Endothelial cell of umbilical vein (primary cell): ENCODE data around the gene TFPI2. TPM values are rescaled to one million over a fixed set of nuclear protein-coding genes. Genes with fewer than 3 reads are reported as not detected.

ENCODE experiments used
- BruUV-seq: library from RNA; stranded (reverse); fragments of 400-500 nt; replicated peaks from 2 replicates; lab custom pipeline; 2021; lab: Mats Ljungman, UMichigan
- CTCF ChIA-PET: fragments of 300-600, 350-600 bp; sonication (Branson Sonifier 250); formaldehyde crosslinking; loops from one replicate; lab custom pipeline; 2021; ENCODE audit warnings: antibody characterized with exemption, inconsistent platforms; lab: Charles Lee
- POLR2A ChIA-PET: fragments of 300-600, 350-600 bp; sonication (Branson Sonifier 250); formaldehyde crosslinking; loops from one replicate; lab custom pipeline; 2021; ENCODE audit warnings: antibody characterized with exemption, inconsistent platforms; lab: Charles Lee
- DNase-seq: peaks from one replicate; pipeline ENCODE4 v3.0.0-alpha.2; 2011; ENCODE audit warnings: low read depth, low spot score
- FAIRE-seq: peaks from 2 replicates; lab custom pipeline; 2011; peaks lifted over from hg19 to GRCh38; lab: Jason Lieb, UNC
- H2AFZ ChIP-seq: 2 replicates; pipeline ENCODE4 v1.6.0; 2012; ENCODE audit warnings: low read depth, low read length, control low read depth, inconsistent platforms
- H3K27ac ChIP-seq: 2 replicates; pipeline ENCODE4 v1.5.1; 2011; ENCODE audit warnings: low read depth, mild to moderate bottlenecking, control low read depth, low read length, moderate library complexity; ENCODE audit not compliant: insufficient read depth
- H3K27me3 ChIP-seq, 2 experiments: 2 replicates each; pipeline versions ENCODE4 v1.6.0 to v1.6.1; 2011; ENCODE audit warnings: low read length in 2 of 2, mixed read lengths in 1 of 2; ENCODE audit not compliant: control insufficient read depth in 2 of 2, insufficient read depth in 2 of 2
- H3K36me3 ChIP-seq, 2 experiments: 2 replicates in 1 of 2; 3 replicates in 1 of 2; pipeline ENCODE4 v1.5.1; 2011; ENCODE audit warnings: low read length in 2 of 2, mild to moderate bottlenecking in 1 of 2, moderate library complexity in 1 of 2; ENCODE audit not compliant: control insufficient read depth in 2 of 2, insufficient read depth in 2 of 2; ENCODE audit errors: extremely low read depth in 1 of 2
- H3K4me1 ChIP-seq: 3 replicates; pipeline ENCODE4 v1.5.1; 2011; ENCODE audit warnings: mild to moderate bottlenecking, low read length; ENCODE audit not compliant: control insufficient read depth, insufficient read depth; ENCODE audit errors: extremely low read depth
- H3K4me2 ChIP-seq: 2 replicates; pipeline ENCODE4 v1.6.1; 2011; ENCODE audit warnings: low read length, control low read depth, mixed read lengths; ENCODE audit not compliant: insufficient read depth
- H3K4me3 ChIP-seq, 3 experiments: fragments of 200-600 bp in 1 of 3; sonication (generic), shearing (Covaris generic) in 1 of 3; replicated peaks in 1 of 3; 2 replicates each; pipeline ENCODE4 v1.5.1; 2011 to 2016; ENCODE audit warnings: control low read depth in 3 of 3, low read length in 3 of 3, mild to moderate bottlenecking in 2 of 3, inconsistent platforms in 1 of 3, low read depth in 1 of 3, moderate library complexity in 1 of 3; ENCODE audit not compliant: insufficient read depth in 1 of 3
- H3K79me2 ChIP-seq: 2 replicates; pipeline ENCODE4 v1.6.0; 2012; ENCODE audit warnings: low read length, inconsistent platforms; ENCODE audit not compliant: control insufficient read depth, insufficient read depth
- H3K9ac ChIP-seq: replicated peaks from 2 replicates; pipeline ENCODE3; 2011; ENCODE audit warnings: low read length, control low read depth; ENCODE audit not compliant: insufficient read depth; ENCODE audit errors: extremely low read depth
- H3K9me1 ChIP-seq: replicated peaks from 3 replicates; pipeline ENCODE4 v1.6.0; 2011; ENCODE audit warnings: mild to moderate bottlenecking, low read length; ENCODE audit not compliant: control insufficient read depth, insufficient read depth; ENCODE audit errors: extremely low read depth
- H3K9me3 ChIP-seq: replicated peaks from 2 replicates; pipeline ENCODE4 v1.5.1; 2012; ENCODE audit warnings: low read length, inconsistent platforms; ENCODE audit not compliant: control insufficient read depth, insufficient read depth
- H4K20me1 ChIP-seq: replicated peaks from 2 replicates; pipeline ENCODE3; 2011; ENCODE audit warnings: mild to moderate bottlenecking, low read length; ENCODE audit not compliant: control insufficient read depth, insufficient read depth; ENCODE audit errors: extremely low read depth
- EZH2 ChIP-seq: IDR thresholded peaks from 2 replicates; pipeline ENCODE4 v1.6.1; 2012; ENCODE audit warnings: borderline replicate concordance, low read depth, mild to moderate bottlenecking, moderate library complexity, low read length, inconsistent platforms; ENCODE audit not compliant: severe bottlenecking
- FOS ChIP-seq: IDR thresholded peaks from 2 replicates; pipeline ENCODE4 v1.6.1; 2011; ENCODE audit warnings: mild to moderate bottlenecking, low read length, moderate library complexity, borderline replicate concordance; ENCODE audit not compliant: insufficient read depth
- GATA2 ChIP-seq: IDR thresholded peaks from 2 replicates; pipeline ENCODE4 v1.7.0; 2011; ENCODE audit warnings: low read depth, mild to moderate bottlenecking, moderate library complexity, mixed read lengths, low read length; ENCODE audit not compliant: insufficient read length, insufficient read depth
- JUN ChIP-seq: IDR thresholded peaks from 2 replicates; pipeline ENCODE4 v1.6.1; 2011; ENCODE audit warnings: borderline replicate concordance, low read depth; ENCODE audit not compliant: insufficient read length, insufficient read depth
- MYC ChIP-seq: IDR thresholded peaks from one replicate; pipeline ENCODE4 v1.6.1; 2011; ENCODE audit warnings: mild to moderate bottlenecking, low read depth, low read length
- POLR2A ChIP-seq: IDR thresholded peaks from 2 replicates; pipeline ENCODE4 v1.6.1; 2012; ENCODE audit warnings: low read depth, mild to moderate bottlenecking, control low read depth, low read length
- POLR2AphosphoS5 ChIP-seq: IDR thresholded peaks from 2 replicates; pipeline ENCODE4 v1.6.1; 2012; ENCODE audit warnings: low read depth, mild to moderate bottlenecking, control low read depth, low read length, moderate library complexity; ENCODE audit not compliant: insufficient read depth
- dilution Hi-C: fragments of 300-500 bp; cut with MboI; formaldehyde crosslinking; loops from one replicate; pipeline ENCODE4 v1.15.0; 2019; ENCODE audit warnings: low sequenced_read_pairs; ENCODE audit not compliant: extremely low pct_ligation_motif_present
- intact Hi-C: fragments of 100-400 bp; cut with micrococcal nuclease; formaldehyde crosslinking; loops from one replicate; pipeline ENCODE4 v1.10.0; 2022
- polyA plus RNA-seq, 4 experiments: library from polyadenylated mRNA; depleted of rRNA in 3 of 4; stranded (reverse) in 3 of 4; unstranded in 1 of 4; fragments of >200 nt; gene quantifications; 2 replicates each; pipeline versions ENCODE4 v1.2.1 to v1.2.3, GENCODE V29; 2011 to 2012; ENCODE audit warnings: missing spikeins in 1 of 4
- total RNA-seq: library from RNA; stranded (reverse); gene quantifications from 2 replicates; pipeline ENCODE4 v1.2.3, GENCODE V29; 2021
- TF ChIP-seq, protein P1 (sequence below): IDR thresholded peaks from 2 replicates; pipeline ENCODE4 v1.6.1; 2011; ENCODE audit not compliant: insufficient read depth, insufficient read length
- TF ChIP-seq, protein P2 (sequence below), 2 donors: IDR thresholded peaks; 1 replicate in 1 of 2; 2 replicates in 1 of 2; pipeline ENCODE4 v1.5.1; 2011; ENCODE audit warnings: low read length in 2 of 2, mild to moderate bottlenecking in 2 of 2, moderate library complexity in 2 of 2, control low read depth in 1 of 2, inconsistent platforms in 1 of 2, low read depth in 1 of 2; ENCODE audit not compliant: insufficient read depth in 1 of 2; ENCODE audit errors: extremely low read depth in 1 of 2

The TFPI2 gene
- total and polyA plus RNA-seq, 2 donors (not counting 3 experiments of a cell fraction or from before 2014, with no cell fraction given) = 49.9 to 65.9 TPM

DNA sequence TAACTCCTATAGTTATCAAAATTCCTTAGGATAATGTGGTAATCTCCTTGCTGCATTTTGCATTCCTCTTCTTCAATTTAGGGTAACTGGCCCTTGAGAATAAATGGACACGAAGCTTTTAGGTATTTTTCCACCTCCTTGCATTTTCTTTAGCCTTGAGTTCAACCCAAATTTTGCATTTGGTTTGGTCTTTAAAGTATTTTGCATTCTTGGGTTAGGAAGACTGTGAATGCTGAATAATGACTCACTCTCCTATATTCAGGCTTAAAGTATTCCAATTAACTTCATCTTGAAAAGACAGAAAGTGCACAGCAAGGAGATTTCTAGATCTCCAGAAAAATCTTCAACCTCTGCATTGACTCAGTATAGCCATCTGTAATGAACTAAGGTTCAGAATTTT lies 47.3 kb downstream of the TFPI2 start:
- Histone ChIP-seq H3K4me1 (no peaks in the 10 kb centered on the region), H3K4me2 (no peak overlapping the region), H3K9me3 (no peaks in the 10 kb centered on the region), H3K9me1 (no peaks in the 10 kb centered on the region), H3K27me3 (peaks cover 0 to 2% of the 10 kb centered on the region in 2 experiments), H3K4me3 (no peak overlapping the region), H3K9ac (no peak overlapping the region), H3K79me2 (no peaks in the 10 kb centered on the region), H4K20me1 (no peaks in the 10 kb centered on the region), H3K27ac (no peak overlapping the region), H2AFZ (no peak overlapping the region), H3K36me3 (no peaks in the 10 kb centered on the region)
- FAIRE-seq (no peak), DNase-seq (no peak)
- TF ChIP-seq MYC (no peak), FOS (no peak), POLR2AphosphoS5 (no peak), POLR2A (no peak), JUN (no peak), EZH2 (no peak), GATA2 (no peak)
- TF ChIP-seq, protein P1, sequence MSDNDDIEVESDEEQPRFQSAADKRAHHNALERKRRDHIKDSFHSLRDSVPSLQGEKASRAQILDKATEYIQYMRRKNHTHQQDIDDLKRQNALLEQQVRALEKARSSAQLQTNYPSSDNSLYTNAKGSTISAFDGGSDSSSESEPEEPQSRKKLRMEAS = no peak
- TF ChIP-seq, protein P2, sequence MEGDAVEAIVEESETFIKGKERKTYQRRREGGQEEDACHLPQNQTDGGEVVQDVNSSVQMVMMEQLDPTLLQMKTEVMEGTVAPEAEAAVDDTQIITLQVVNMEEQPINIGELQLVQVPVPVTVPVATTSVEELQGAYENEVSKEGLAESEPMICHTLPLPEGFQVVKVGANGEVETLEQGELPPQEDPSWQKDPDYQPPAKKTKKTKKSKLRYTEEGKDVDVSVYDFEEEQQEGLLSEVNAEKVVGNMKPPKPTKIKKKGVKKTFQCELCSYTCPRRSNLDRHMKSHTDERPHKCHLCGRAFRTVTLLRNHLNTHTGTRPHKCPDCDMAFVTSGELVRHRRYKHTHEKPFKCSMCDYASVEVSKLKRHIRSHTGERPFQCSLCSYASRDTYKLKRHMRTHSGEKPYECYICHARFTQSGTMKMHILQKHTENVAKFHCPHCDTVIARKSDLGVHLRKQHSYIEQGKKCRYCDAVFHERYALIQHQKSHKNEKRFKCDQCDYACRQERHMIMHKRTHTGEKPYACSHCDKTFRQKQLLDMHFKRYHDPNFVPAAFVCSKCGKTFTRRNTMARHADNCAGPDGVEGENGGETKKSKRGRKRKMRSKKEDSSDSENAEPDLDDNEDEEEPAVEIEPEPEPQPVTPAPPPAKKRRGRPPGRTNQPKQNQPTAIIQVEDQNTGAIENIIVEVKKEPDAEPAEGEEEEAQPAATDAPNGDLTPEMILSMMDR (IDR thresholded peaks at IDR 0.05; ENCODE audit: extremely low read depth in 1 of 2, insufficient read depth in 1 of 2, low read depth in 1 of 2, low read length in 2 of 2) = no peak
- POLR2A ChIA-PET = no interaction called here
- CTCF ChIA-PET = no interaction called here
- intact Hi-C loops = loop anchor here (5.0 kb wide), 1 partner anchor 504 kb away; no protein-coding TSS in a partner anchor
- dilution Hi-C loops = no loop called here
- BruUV-seq = no TSS peak
